Stimulated activated memory B cell treated with anti-CD40 and anti-IgM and Interleukin-4, amounts not matched to agents 10 μg/mL and 1 μg/mL and 100 μg/mL, for 72 hours (primary cell): ENCODE data around the gene PHYH.

Experiments used
- ATAC-seq: fragments of 150-1000 bp; cut with Tn5 transposase; 2 replicates; pipeline ENCODE4 v1.10.0; 2021
- H3K27ac Mint-ChIP-seq: one replicate; pipeline ENCODE4 v1.8.0; 2022; ENCODE audit warnings: mild to moderate bottlenecking, mixed read lengths
- H3K27me3 Mint-ChIP-seq: one replicate; pipeline ENCODE4 v1.8.0; 2022; ENCODE audit warnings: mixed read lengths
- H3K36me3 Mint-ChIP-seq: one replicate; pipeline ENCODE4 v1.8.0; 2022; ENCODE audit warnings: mixed read lengths
- H3K4me1 Mint-ChIP-seq: one replicate; pipeline ENCODE4 v1.8.0; 2022; ENCODE audit warnings: mixed read lengths
- H3K4me3 Mint-ChIP-seq: one replicate; pipeline ENCODE4 v1.8.0; 2022; ENCODE audit warnings: mild to moderate bottlenecking, moderate library complexity, mixed read lengths
- H3K9me3 Mint-ChIP-seq: one replicate; pipeline ENCODE4 v1.8.0; 2022; ENCODE audit warnings: mixed read lengths

The PHYH gene

DNA sequence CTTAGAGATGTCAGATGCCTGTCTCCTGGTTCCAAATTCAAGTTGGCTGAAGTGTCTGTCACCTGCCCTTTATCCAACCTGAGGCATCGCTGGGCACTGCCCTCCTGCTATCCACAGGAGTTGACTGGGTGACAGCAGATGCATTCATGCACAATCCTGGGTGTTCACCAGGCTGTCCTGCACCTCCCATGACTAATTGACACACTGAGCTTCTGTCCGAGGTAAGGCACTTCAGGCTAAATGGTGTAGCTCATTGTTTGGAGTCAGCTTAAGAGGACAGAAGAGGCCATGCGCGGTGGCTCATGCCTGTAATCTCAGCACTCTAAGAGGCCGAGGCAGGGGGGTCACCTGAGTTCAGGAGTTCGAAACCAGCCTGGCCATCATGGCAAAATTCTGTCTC, 68.1 kb downstream of the PHYH start:
- ATAC-seq, result no peak
- Mint-ChIP-seq H3K36me3 (no peaks in the 10 kb centered on the region), H3K27ac (no peak overlapping the region), H3K4me3 (no peak overlapping the region), H3K9me3 (no peaks in the 10 kb centered on the region), H3K4me1 (no peaks in the 10 kb centered on the region), H3K27me3 (peaks cover 21% of the 10 kb centered on the region)

- Mint-ChIP-seq H3K27me3 (peaks cover 21% of the 10 kb centered on the region), H3K27ac (no peak overlapping the region), H3K4me3 (no peak overlapping the region), H3K9me3 (no peaks in the 10 kb centered on the region), H3K36me3 (no peaks in the 10 kb centered on the region), H3K4me1 (no peaks in the 10 kb centered on the region)
- ATAC-seq, result no peak
Observed at GRCh38 chr10:13231190-13231589, 68.7 kb downstream of the PHYH start.
